Measurements from ENCODE around the gene PLD2. TPM values are rescaled to one million over a fixed set of nuclear protein-coding genes. Genes with fewer than 3 reads are reported as not detected.
"Not testable (repeated sequence)": the region's sequence is repeated elsewhere in the genome, so short reads cannot be mapped to it uniquely, and the experiment has no call there.

The PLD2 gene
- total and polyA plus RNA-seq, 8 donors = 11.7 to 26.1 (median 17.9) TPM

- Histone ChIP-seq H3K27ac (no peak overlapping the region), H3K4me1 (peaks cover 0 to 16% (median 4%) of the 10 kb centered on the region in 3 donors), H3K9me3 (no peaks in the 10 kb centered on the region), H3K36me3 (no peaks in the 10 kb centered on the region), H3K4me3 (no peak overlapping the region), H3K27me3 (no peaks in the 10 kb centered on the region)
- FAIRE-seq (no peak), DNase-seq (no peak), ATAC-seq (no peak)
- TF ChIP-seq, protein P1, sequence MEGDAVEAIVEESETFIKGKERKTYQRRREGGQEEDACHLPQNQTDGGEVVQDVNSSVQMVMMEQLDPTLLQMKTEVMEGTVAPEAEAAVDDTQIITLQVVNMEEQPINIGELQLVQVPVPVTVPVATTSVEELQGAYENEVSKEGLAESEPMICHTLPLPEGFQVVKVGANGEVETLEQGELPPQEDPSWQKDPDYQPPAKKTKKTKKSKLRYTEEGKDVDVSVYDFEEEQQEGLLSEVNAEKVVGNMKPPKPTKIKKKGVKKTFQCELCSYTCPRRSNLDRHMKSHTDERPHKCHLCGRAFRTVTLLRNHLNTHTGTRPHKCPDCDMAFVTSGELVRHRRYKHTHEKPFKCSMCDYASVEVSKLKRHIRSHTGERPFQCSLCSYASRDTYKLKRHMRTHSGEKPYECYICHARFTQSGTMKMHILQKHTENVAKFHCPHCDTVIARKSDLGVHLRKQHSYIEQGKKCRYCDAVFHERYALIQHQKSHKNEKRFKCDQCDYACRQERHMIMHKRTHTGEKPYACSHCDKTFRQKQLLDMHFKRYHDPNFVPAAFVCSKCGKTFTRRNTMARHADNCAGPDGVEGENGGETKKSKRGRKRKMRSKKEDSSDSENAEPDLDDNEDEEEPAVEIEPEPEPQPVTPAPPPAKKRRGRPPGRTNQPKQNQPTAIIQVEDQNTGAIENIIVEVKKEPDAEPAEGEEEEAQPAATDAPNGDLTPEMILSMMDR (IDR thresholded peaks at IDR 0.05) = no peak
- 93 to 94% methylated on average over 16 of the region's 16 CpGs for WGBS, 2 donors
- intact Hi-C loops (cut with DNase I) = no loop called here
Observed at GRCh38 chr17:4861052-4861451, 54.1 kb downstream of the PLD2 start.

GRCh38 chr17:4862720-4863119, 55.8 kb downstream of the PLD2 start:
- TF ChIP-seq, protein P1 (IDR thresholded peaks at IDR 0.05) = no peak
- FAIRE-seq = no peak

GRCh38 chr17:4863321-4863720, 56.4 kb downstream of the PLD2 start:
- no peak overlapping the region for H3K4me3 ChIP-seq
- H3K36me3 ChIP-seq = no peaks in the 10 kb centered on the region
- 82 to 91% methylated on average over 1 of the region's 1 CpG for WGBS, 2 donors
- peaks cover 0 to 11% (median 4%) of the 10 kb centered on the region in 3 donors for H3K4me1 ChIP-seq
- ATAC-seq = no peak
- no peaks in the 10 kb centered on the region for H3K9me3 ChIP-seq
- TF ChIP-seq, protein P1 (IDR thresholded peaks at IDR 0.05) = no peak
- DNase-seq = no peak
- FAIRE-seq = no peak
- intact Hi-C loops (cut with DNase I) = no loop called here
- H3K27me3 ChIP-seq = no peaks in the 10 kb centered on the region
- H3K27ac ChIP-seq = no peak overlapping the region

More at GRCh38 chr17:4862720-4863119, 55.8 kb downstream of the PLD2 start:
- no peaks in the 10 kb centered on the region for H3K36me3 ChIP-seq
- H3K9me3 ChIP-seq = no peaks in the 10 kb centered on the region
- H3K27ac ChIP-seq = no peak overlapping the region
- intact Hi-C loops (cut with DNase I) = no loop called here
- WGBS, 2 donors = 94 to 95% methylated on average over 4 of the region's 4 CpGs
- DNase-seq = no peak
- ATAC-seq = no peak
- H3K4me1 ChIP-seq = peaks cover 0 to 14% (median 4%) of the 10 kb centered on the region in 3 donors
- H3K4me3 ChIP-seq = no peak overlapping the region
- H3K27me3 ChIP-seq = no peaks in the 10 kb centered on the region

DNA sequence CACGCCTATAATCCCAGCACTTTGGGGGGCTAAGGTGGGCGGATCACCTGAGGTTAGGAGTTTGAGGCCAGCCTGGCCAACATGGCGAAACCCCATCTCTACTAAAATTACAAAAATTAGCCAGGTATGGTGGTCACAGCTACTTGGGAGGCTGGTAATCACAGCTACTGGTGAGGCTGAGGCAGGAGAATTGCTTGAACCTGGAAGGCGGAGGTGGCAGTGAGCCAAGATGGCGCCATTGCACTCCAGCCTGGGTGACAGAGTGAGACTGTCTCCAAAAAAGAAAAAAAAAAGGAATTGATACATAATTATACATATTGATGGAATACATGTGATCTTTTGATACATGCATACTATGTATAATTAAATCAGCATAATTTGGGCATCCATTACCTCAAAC, 60.6 kb downstream of the PLD2 start:
- ATAC-seq; H3K36me3 ChIP-seq; FAIRE-seq; H3K27me3 ChIP-seq; H3K9me3 ChIP-seq; intact Hi-C loops (cut with DNase I); H3K4me3 ChIP-seq; H3K27ac ChIP-seq; DNase-seq; H3K4me1 ChIP-seq: not testable (repeated sequence)
- WGBS, 2 donors = 82 to 94% methylated on average over 5 of the region's 5 CpGs

DNA sequence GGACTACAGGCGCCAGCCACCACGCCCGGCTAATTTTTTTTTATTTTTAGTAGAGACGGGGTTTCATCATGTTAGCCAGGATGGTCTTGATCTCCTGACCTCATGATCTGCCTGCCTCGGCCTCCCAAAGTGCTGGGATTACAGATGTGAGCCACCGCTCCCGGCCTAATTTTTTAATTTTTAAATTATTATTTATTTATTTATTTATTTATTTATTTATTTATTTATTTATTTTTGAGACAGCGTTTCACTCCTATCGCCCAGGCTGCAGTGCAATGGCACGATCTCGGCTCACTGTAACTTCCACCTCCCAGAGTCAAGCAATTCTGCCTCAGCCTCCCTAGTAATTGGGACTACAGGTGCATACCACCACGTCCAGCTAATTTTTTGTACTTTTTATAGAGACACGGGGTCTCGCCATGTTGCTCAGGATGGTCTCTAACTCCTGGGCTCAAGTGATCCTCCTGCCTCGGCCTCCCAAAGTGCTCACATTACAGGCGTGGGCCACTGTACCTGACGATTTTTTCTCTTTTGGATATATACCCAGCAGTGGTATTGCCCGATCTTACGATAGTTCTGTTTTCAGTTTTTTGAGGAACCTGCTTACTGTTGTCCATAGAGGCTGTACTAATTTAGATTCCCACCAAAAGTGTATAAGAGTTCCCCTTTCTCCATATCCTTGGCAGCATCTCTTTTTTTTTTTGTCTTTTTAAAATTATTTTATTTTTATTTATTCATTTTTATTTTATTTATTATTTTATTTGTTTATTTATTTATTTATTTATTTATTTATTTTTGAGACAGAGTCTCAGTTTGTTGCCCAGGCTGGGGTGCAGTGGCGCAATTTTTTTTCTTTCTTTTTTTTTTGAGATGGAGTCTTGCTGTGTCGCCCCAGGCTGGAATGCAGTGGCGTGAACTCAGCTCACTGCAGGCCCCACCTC, 62.4 kb downstream of the PLD2 start:
- H3K9me3 ChIP-seq; DNase-seq; intact Hi-C loops (cut with DNase I); H3K27me3 ChIP-seq; H3K4me1 ChIP-seq; H3K4me3 ChIP-seq; FAIRE-seq; H3K27ac ChIP-seq; H3K36me3 ChIP-seq: not testable (repeated sequence)
- peak in 1 of 4 donors; percentile 25 for ATAC-seq
- WGBS, 2 donors = 96 to 97% methylated on average over 22 of the region's 22 CpGs

DNA sequence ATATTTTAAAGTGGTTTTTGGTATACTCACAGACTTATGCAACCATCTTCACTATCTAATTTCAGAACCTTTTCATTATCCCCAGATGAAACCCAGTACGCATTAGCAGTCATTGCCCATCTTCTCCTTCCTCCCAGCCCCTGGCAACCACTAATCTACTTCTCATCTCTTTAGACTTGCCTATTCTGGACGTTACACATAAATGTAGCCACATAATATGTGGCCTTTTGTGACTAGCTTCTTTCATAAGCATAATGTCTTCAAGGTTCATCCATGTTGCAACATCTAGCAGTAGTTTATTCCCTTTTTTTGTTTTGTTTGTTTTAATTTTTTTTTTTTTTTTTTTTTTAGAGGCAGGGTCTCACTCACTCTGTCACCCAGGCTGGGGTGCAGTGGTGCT, 63.9 kb downstream of the PLD2 start:
- Histone ChIP-seq H3K4me1 (no peaks in the 10 kb centered on the region), H3K36me3 (no peaks in the 10 kb centered on the region), H3K4me3 (no peak overlapping the region), H3K27ac (no peak overlapping the region), H3K9me3 (no peaks in the 10 kb centered on the region), H3K27me3 (no peaks in the 10 kb centered on the region)
- FAIRE-seq (no peak), ATAC-seq (no peak), DNase-seq (no peak)
- TF ChIP-seq, protein P1 (IDR thresholded peaks at IDR 0.05) = no peak
- intact Hi-C loops (cut with DNase I) = no loop called here
- WGBS, 2 donors = 82 to 90% methylated on average over 2 of the region's 2 CpGs

All from pancreas (tissue), 10 donors.